GM08714 (cell line): ENCODE measurements around the gene REXO1.
"Not testable (repeated sequence)": the region's sequence is repeated elsewhere in the genome, so short reads cannot be mapped to it uniquely, and the experiment has no call there.

Experiments used
- H3K4me3 ChIP-seq: fragments of 200-500 bp; sonication (Bioruptor generic); 2 replicates; pipeline ENCODE4 v1.5.1; 2014; ENCODE audit warnings: mild to moderate bottlenecking, low read length, inconsistent platforms
- ZNF274 ChIP-seq: IDR thresholded peaks from 2 replicates; pipeline ENCODE4 v1.6.1; 2012; ENCODE audit warnings: mild to moderate bottlenecking, low read depth, low read length

Gene REXO1

DNA sequence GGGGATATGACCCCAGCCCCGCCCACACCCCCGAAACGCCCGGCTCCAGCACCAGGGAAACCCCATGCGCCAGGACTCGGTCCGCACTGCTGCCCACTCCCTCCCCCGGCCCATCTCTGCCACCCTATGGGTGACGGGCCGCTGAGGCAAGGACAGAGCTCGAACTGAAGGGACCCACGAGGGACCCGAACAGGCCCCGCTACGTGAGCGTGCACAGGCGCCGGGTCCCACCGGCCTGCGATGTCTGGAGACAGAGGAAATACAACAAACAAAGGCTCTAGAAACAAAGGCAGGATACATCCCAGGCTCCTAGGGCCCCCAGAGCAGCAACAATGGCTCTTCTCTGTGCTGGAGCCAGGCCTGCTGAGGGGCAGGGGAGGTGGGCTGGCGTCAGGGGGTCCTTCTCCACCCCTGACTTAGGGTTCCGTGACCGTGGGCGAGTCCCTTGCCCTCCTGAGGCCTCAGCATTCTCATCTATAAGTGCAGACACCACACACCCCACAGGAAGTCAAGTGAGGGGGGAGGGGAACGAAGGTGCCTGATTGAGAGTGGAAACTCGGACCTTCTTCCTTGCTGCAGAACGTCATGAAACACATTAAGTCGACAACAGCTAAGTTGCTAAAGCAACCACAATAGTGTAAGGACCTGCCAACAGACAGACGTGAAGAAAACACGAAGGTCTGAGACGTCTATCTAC, 34.0 kb upstream of the REXO1 start:
- TF ChIP-seq ZNF274 = no peak
- H3K4me3 ChIP-seq = no peak overlapping the region; the same call in 1 of the 2 replicates

DNA sequence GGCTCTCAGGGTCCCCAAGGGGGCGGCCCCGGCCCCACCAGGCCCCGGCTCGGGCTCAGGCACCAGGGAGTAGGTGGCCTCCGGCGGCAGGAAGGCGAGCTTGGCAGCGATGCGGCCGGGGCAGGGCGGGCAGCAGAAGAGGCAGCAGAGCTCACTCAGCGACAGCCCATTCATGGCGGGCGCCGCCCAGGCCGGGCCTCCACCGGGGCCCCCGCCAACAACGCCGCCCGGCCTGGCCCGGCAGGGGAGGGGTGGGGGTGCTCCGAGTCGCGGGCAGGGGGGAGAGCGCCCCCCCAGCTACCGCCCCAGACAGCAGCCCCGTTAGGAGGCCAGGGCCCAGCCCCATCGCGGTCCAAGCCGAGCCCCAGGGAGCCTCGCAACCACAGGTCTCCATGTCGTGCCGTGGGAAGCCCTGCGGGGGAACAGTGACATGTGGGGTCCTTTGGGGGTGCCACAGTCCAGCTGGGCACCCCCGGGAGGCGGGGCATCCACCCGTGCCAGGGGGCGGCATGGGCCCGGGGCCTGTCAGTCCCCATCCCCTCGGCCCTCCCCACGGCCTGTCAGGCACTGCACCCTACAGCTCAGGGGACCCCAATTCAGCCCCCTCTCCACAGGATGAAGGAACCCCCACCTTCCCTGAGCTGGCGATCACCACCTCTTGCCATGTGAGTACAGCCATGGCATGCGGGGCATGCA, 33.3 kb upstream of the REXO1 start:
- not testable (repeated sequence) for H3K4me3 ChIP-seq

DNA sequence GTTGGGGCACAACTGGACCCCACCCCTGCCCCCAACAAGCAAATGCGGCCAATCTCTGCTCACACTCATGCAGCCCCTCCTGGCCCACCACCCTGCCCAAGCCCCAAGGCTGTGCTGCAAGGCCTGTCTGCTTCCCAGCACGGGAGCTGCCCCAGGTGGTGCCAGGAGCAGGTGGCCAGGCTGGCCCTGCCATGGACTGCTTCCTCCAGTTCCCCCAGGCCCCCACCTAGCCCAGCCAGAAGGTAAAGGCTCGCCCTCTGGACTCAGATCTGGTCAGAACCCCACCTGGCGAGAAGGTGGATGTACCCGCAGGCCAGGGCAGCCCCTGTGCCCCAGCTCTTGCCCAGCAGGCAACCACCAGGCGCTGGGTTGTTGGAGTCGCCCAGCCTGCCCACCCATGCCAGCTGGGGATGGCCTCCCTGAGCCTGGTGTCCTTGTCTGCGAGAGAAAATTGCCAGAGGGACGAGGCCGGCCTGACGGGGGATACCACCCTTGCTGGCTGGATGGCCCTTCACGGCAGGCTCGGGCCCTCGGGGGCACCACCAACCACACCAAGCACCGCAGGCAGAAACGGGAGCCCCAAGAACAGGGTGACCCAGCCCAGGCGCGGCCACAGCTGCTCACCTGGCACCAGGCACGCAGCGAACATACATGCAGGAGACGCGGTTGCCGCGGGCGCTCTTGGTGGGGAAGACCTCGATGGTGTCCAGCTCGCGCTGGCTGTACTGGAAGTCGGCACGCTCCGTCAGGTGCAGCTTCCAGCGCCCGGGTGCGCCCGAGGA, 32.5 kb upstream of the REXO1 start:
- no peak overlapping the region for H3K4me3 ChIP-seq
- no peak for TF ChIP-seq ZNF274

DNA sequence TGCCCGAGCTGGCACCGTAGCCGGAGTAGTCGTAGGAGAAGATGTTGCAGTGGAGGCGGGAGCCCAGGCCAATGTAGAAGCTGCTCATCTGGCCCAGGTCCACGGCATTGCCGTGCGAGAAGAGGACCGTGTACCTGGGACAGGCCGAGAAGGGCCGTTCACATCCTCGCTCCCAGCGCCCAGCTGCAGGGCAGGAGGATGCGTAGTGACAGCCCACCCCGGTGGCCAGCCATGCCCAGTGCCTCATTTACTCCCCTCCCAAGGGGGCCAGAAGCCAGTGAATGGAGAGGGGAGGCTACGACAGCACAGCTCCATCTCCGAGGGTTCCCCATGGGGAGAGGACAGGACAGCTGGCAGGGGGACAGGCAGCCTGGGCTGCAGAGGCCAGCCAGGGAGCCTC, 31.7 kb upstream of the REXO1 start:
- H3K4me3 ChIP-seq = not testable (repeated sequence)

DNA sequence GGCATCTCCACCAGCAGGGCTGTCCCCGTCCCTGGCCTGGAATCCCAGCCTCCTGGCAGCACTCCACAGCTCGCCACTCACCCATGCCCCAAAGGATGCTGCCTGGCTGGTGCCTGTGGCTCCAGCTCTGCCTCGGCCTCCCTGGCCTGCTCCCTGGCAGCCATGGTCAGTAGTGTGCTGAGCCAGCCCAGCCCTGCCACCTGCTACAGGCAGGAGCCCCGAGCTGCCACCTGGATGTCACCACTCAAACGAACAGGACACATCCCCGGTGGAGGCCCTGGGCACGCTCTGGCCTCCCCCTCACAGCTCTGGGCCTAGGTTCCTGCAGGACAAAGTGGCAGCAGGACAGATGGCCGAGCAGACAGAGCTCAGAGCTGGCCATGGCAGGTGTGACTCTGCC, 30.3 kb upstream of the REXO1 start:
- H3K4me3 ChIP-seq = not testable (repeated sequence)

DNA sequence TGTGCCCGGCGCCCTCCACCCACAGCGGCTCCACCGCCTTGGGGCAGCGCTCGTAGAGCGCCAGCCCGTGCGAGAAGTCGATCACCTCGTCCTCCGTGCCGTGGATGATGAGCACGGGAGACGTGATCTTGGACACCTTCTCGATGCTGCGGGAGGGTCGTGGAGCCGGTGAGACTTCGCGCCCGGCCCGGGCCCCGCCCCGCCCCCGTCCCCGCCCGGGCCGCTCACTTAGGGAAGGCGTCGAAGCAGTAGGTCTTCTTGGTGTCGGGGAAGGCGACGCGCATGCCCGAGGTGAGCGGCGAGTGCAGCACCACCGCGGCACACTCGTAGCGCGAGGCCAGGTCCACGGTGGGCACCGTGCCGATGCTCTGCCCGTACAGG, 29.0 kb upstream of the REXO1 start:
- H3K4me3 ChIP-seq = not testable (repeated sequence)

DNA sequence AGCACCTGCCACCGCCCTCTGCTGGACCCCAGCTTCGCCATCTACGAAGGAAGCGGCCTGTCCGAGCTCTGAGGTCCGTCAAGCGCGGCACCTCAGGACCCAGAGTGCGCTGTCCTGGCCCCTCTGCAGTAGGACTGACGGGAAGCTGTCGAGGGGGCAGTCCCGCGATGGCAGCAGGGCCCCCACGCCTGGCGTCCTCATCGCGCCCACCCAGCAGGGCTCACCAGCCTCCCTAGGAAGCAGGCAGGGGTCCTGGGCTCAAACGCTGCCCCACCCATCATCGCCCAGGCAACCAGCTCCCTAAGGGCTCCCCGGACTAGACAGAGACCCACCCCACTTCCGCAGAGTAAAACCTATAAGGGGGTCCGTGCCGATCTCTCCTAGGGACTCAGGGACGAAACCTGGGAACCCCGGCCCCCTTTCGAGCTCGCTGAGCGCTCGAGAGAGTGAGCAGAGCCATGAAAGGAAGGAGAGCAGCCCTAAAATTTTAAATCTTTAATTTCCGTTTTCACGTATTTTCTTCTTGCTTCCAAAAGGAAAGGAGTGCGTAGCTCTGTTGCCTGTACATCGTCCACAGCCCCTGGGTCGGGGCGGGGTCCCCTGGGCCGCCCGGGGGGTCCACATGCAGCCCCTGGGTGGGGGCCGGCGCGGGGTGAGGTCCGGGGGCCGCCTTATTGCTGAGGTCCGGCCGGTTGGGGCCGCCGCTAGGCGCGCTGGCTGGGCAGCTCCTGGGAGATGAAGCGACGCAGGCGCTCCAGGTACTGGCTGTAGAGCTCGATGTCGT, 28.4 kb upstream of the REXO1 start:
- peak overlapping the region; percentile 7; the same call in 1 of the 2 replicates for H3K4me3 ChIP-seq

DNA sequence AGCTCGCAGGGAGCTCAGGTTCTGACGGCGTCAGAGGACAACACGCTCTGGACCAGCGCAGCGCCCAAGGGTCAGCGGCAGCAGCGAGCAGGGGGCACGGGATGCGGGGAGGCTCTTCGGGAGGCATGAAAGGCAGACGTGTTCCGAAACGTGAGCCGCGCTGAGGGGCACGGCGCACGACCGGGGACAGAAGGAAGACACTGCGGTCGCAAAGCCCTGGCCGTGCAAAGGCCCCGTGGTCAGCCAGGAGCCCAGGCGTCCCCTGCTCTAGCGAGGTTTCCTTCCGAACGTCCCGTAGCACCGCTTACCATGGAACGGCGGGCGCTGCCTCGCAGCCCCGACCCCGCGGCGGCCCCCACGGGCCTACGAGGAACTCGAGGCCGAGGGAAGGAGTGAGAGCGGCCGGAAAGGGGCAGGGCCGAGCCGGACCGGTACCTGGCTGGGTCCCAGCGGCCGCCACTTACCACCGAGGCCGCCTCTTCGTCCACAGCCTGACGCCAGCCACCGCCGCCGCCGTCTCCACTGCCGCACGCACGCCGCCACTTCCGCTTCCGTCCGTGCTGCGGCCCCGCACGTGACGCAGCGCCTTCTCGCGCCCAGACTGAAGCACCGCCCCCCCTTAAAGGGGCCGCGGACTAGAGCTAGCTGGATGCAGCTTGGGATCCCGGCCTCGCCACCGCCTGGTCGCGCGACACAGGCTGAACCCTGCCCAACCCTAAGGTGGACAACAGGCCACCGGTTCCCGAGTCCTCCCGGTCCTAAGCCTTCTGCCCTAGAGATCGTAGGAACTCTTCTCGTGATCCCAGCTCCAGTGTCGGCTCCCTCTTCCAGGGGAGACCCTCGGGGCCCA, 27.6 kb upstream of the REXO1 start:
- TF ChIP-seq ZNF274 = no peak
- H3K4me3 ChIP-seq = peak overlapping the region; percentile 82

DNA sequence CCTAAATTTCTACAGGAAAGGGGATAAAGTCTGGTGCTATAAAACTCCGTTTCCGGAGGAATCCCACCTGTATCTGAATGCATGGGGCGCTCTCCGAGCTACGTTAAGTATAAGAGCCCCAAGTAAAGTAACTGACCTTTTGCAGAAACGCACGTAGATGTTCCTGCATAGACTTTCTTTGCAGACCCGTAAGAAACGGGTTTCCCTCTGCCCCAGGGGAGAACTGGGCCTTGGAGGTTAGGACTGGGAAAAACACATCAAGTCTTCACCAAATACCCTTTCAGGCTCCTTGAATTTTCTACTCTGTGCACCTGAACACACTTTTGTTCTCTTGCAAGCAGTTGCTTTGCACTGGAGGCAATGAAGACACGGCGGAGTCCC, 27.0 kb upstream of the REXO1 start:
- H3K4me3 ChIP-seq = peak overlapping the region; percentile 82

DNA sequence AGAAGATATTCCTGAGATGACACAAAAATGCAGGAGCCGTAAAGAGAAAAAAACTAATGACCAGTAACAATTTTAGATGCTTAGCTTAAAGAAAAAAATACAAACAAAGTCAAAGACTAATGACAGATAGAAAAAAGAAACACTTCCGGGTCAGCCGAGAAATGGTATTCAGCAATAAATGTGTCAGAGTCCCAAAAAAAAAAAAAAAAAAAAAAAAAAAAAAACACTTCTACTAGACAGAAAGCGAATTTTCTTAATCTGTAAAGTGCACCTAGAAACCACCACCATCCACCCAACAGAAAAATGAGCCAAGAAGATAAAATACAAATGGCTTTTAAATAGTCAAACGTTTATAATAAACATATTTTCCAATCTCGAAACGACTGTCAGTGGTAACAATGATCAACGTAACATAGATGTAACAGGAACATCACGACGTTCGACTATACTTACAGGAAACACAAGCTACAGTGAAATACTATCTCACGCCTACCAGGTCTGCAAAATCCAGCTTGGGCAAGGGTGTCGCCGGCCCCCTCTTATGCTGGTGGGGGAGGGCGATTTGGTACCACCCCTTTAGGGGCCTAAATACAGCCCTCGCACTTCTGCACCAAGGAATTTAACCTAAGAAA, 26.4 kb upstream of the REXO1 start:
- TF ChIP-seq ZNF274 = no peak

DNA sequence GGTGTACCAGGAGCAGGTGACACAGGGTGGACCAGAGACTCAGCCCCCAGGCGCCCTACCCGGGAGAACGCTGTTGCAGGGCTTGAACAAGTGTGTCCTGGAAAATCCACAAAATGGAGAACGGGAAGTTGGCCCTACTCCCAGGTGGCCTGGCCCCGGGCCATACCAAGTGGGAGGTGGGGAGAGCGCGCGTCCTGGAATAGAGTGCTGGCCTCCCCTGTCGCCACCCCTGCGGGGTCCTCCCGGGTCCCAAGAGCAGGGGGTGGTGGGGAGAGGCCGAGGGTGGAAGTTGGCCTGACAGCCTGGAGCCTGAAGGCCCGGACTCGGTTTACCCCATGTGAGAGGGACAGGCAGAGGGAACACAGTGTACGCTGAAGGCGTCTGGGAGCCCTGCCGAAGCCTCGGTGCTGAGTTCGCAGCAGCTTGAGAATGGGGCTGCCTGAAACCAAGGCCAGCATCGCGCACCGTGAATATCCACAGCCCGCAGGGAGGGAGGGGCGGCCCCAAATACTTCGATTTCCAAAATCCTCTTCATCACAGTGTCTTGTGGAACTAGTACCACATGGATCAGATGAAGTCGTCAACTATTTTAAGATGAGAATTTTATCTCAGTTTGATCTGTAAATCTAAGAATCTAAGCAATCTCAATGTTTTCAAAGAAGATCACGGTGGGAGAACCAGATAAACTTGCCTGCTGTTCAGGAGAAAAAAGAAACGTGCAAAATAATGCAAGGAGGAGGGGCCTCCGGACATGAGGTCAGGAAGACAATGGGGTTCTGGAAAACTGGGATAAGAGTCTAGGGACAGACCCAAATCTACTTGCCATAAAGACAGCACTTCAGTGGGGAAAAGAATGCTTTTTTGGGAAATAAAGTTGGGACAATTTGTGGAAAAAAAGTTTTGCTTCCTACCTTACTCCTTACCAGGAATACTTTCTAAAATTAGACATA, 25.5 kb upstream of the REXO1 start:
- peak overlapping the region; percentile 82 for H3K4me3 ChIP-seq
- no peak for TF ChIP-seq ZNF274

More for the DNA sequence above, 26.4 kb upstream of the REXO1 start:
- H3K4me3 ChIP-seq = peak overlapping the region; percentile 82

DNA sequence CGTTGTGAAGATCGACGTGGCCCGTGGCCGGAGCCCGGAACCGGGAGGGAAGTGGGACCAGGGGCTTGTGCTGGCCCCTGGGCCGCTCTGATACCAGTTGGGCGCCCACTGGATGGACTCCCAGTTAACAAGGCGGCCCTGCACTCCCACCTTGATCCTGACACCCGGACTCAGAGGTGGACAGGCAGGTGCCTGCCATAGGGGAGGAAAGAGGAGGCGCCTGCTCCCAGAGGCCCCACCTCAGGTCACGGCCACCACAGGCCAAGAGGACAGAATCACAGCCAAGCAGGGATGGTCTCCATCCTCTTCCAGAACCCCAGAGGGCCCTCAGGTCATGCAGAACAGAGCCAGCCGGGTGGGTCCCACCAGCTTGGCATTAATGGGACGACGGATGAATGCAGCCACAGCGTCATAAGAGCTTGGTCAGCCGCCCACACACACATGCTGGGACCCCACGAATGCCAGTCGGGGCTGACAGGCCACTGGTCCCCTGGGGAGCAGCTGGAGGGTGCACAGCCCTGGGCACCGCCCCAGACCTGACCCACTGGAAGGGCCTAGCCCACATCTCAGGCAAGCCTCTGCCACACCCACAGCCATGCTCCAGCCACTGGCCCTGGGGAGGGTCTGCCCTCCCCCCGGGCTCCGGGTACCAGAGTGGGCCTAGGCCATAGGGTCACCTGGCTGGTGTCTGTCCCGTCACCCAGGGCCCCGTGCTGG, 24.7 kb upstream of the REXO1 start:
- TF ChIP-seq ZNF274 = no peak
- H3K4me3 ChIP-seq = no peak overlapping the region
